GM20000 (cell line): ENCODE data around the gene RASGRP3.

Source experiments
- DNase-seq: peaks from one replicate; pipeline ENCODE4 v3.0.0; 2012; ENCODE audit warnings: low spot score
- CTCF ChIP-seq: IDR thresholded peaks from 2 replicates; pipeline ENCODE4 v1.5.1; 2012; ENCODE audit warnings: mild to moderate bottlenecking, control low read depth; ENCODE audit errors: extremely low read depth, missing control alignments

RASGRP3 gene

DNA sequence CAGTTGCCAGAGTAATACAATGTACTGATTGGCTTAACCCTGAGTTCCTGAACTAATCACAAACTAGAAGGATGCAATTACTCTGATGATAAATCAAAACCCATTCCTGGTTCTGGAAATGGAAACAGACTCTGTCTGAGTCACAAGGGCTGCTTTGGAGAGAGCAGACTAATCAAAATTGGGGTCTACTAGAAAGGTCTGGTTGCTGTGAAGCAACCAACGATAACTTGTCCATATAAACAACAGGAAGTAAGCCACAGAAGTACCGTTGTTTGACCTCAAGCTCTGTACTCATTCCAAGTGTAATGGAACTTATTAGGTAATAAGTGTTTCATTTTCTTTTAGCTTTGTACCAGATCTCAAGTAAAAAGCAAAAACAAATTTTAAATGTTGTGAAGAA lies 49.7 kb downstream of the RASGRP3 start:
- no peak for TF ChIP-seq CTCF
- peak; percentile 39 for DNase-seq

GRCh38 chr2:33526921-33527320 lies 50.5 kb downstream of the RASGRP3 start:
- DNase-seq = no peak
- no peak for TF ChIP-seq CTCF

DNA sequence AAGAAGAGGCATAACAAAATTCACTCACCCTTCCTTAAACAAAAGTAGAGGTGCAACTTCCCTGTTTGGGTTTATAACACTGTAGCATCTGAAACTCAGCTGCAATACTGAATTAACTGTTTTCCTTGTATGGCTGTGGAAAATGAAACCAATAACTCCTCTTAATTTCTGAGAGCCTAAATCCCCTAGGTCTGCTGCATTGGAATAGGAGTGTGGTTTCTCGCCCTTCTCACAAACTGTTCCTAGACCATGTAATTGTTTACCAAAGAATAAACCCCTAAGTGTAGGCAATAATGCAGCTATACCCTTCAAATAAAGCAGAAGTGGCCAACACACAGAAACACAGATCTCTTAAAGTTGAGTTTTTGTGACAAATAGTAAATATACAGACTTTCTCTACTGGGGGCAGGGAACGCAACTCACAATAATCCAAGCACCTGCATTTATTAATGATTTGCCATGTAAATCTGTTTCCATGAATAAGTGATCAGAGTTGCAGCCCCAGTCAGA lies 52.0 kb downstream of the RASGRP3 start:
- no peak for TF ChIP-seq CTCF
- DNase-seq = no peak

DNA sequence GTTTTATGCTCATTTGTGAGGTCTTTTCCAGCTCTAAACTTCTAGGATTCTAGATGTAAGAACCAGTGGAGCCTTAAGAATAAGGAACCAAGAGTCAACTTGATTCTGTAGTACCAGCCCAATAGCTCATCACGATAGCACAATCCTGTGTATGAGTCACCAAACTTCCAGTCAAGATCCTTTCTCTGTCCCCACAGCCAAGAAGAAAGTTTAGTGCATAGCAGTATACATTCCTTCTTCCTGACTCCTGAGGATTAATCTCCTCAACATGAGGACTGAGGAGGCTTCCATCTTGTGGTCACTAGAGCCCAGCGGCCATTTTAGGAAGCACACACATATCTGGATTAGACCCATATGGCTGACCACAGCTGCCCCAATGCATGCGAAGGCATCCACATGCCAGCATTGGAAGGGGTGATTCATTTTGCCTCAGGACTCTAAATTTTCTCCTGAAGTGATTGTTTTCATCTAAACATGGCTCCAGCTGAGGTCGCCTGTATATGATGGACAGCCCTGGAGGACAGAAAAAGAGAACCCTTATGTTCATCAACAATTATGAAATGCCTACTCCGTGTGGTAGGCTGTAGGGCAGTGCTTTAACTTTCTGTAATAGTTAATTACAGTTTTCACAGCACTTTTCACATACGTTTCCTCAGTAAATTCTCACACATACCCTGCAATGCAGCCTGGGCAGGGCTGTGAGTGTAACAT lies 53.5 kb downstream of the RASGRP3 start:
- TF ChIP-seq CTCF = no peak

DNA sequence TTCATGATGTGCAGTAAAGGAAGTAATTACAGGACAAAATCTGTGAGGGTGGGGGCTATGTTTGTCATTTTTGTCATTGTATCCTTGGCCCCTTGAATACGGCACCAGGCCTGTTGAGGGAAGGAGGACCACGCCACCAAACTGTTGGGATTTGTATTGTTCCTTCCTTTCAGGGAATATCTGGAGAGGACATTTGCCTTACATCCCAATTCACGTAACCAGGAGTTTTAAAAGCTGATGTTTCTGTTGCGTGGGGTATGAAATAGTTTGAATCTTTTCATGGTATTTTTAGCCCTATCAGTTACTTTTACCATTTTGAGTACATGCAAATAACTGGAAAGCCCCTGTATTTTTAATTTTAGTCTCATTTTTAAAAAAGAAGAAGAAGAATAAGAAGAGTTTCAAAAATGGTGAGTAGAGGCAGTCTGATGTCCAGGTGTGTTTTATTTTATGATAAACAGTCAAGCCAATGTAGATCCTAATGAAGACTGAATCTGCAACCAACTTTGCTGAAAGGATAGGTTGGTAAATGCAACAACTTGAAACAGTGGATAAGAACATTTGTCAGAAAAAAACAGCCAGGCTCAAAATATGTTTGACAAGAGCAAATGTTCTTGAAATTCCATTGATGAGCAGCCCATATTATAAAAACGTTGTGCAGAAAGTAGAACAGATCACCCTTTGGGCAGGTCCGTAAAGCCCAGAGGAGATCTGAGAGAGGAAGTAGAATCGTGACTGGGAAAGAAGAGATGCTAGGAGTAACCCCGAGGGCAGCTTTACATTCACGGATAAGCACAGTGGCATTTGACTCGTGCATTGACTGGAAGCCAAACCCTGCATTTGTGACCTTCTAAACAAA lies 54.5 kb downstream of the RASGRP3 start:
- TF ChIP-seq CTCF = no peak
- peak; percentile 32 for DNase-seq

More for the DNA sequence above, 53.5 kb downstream of the RASGRP3 start:
- DNase-seq = peak; percentile 16

DNA sequence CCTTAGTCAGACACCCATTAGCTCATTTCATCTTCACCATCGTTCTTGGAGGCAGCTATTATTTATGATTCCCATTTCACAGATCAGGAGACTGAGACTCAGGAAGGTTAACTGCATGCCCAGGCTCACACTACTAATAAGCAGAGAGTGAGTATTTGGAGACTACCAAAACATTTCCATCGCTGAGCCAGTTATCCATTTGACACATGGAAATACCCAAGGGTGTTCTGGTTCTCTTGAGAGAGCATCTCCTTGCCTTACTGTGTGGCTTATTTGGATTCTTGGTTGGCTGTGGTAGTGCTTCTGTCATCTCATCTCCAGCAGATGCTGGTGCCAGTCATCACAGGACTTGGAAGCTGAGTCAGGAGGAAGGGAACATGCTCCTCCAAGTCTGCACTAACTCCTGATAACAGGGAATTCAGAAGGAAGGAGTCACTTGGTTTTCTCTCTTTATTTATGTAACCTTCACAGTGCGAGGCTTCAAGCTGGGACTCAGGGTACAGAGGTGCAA lies 55.2 kb downstream of the RASGRP3 start:
- no peak for DNase-seq
- TF ChIP-seq CTCF = no peak

GRCh38 chr2:33532146-33532545 lies 55.7 kb downstream of the RASGRP3 start:
- no peak for TF ChIP-seq CTCF
- DNase-seq = no peak
